ENCODE measurements around the gene RASL10A.

DNA sequence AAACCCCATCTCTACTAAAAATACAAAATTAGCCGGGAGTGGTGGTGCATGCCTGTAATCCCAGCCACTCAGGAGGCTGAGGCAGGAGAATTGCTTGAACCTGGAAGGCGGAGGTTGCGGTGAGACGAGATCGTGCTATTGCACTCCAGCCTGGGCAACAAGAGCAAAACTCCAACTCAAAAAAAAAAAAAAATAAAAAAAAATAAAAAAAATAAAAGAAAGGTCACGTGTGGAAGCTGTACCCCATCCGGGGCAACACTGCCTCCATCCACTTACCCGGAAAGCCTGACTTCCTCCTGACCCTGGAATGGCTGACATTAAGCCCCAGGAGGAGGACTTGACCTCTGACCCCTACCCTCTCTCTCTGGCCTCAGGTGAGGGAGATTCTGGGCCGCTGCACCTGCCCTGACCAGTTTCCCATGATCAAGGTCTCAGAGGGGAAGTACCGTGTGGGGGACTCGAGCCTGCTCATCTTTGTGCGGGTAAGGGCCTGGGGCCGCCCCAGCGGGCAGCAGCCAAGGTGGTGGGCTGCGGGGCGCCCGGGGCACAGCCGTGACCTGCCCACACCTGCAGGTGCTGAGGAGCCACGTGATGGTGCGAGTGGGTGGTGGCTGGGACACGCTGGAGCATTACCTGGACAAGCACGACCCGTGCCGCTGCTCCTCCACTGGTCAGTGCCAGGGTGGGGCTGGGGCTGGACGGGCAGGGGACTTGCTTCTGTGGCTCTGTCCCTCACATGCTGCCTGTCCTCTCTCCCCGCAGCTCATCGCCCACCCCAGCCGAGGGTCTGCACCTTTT is 5.2 kb downstream of the RASL10A start:
- TF ChIP-seq POLR2AphosphoS5 (IDR thresholded peaks at IDR 0.05; ENCODE audit: borderline replicate concordance, low read depth, low read length) (no peak), EZH2 (IDR thresholded peaks at IDR 0.05) (no peak)

Data from SK-N-MC (cell line).